ENCODE results near the gene CD3E.
"Not testable (repeated sequence)": the region's sequence is repeated elsewhere in the genome, so short reads cannot be mapped to it uniquely, and the experiment has no call there.

CD3E gene

GRCh38 chr11:118305726-118306125 is 1.2 kb downstream of the CD3E start:
- Histone ChIP-seq H3K9me3 (ENCODE audit: control insufficient read depth, insufficient read depth, low read length) (no peaks in the 10 kb centered on the region), H3K4me1 (ENCODE audit: insufficient read depth, low read length) (peaks cover 6% of the 10 kb centered on the region; the same call in 1 of the 2 replicates), H3K9ac (ENCODE audit: low read depth, low read length) (no peak overlapping the region), H3K36me3 (ENCODE audit: insufficient read depth, low read length) (no peaks in the 10 kb centered on the region)

- Histone ChIP-seq H3K9me3 (ENCODE audit: control insufficient read depth, insufficient read depth, low read length) (no peaks in the 10 kb centered on the region), H3K9ac (ENCODE audit: low read depth, low read length) (no peak overlapping the region), H3K36me3 (ENCODE audit: insufficient read depth, low read length) (no peaks in the 10 kb centered on the region), H3K4me1 (ENCODE audit: insufficient read depth, low read length) (peaks cover 6% of the 10 kb centered on the region; the same call in 1 of the 2 replicates)
Observed at GRCh38 chr11:118306556-118306955, 2.0 kb downstream of the CD3E start.

GRCh38 chr11:118308995-118309528 is 4.5 kb downstream of the CD3E start:
- not testable (repeated sequence) for H3K4me1 ChIP-seq (ENCODE audit: insufficient read depth, low read length); H3K9me3 ChIP-seq (ENCODE audit: control insufficient read depth, insufficient read depth, low read length); H3K36me3 ChIP-seq (ENCODE audit: insufficient read depth, low read length); H3K9ac ChIP-seq (ENCODE audit: low read depth, low read length)

- peaks cover 9% of the 10 kb centered on the region for H3K4me1 ChIP-seq (ENCODE audit: insufficient read depth, low read length)
Observed at GRCh38 chr11:118310271-118310670, 5.7 kb downstream of the CD3E start.

GRCh38 chr11:118310781-118311485 is 6.4 kb downstream of the CD3E start:
- no peaks in the 10 kb centered on the region for H3K9me3 ChIP-seq (ENCODE audit: control insufficient read depth, insufficient read depth, low read length)
- no peaks in the 10 kb centered on the region for H3K36me3 ChIP-seq (ENCODE audit: insufficient read depth, low read length)
- H3K4me1 ChIP-seq (ENCODE audit: insufficient read depth, low read length): peaks cover 13% of the 10 kb centered on the region
- no peak overlapping the region for H3K9ac ChIP-seq (ENCODE audit: low read depth, low read length)

More at GRCh38 chr11:118310271-118310670, 5.7 kb downstream of the CD3E start:
- Histone ChIP-seq H3K36me3 (ENCODE audit: insufficient read depth, low read length) (no peaks in the 10 kb centered on the region), H3K9me3 (ENCODE audit: control insufficient read depth, insufficient read depth, low read length) (no peaks in the 10 kb centered on the region), H3K9ac (ENCODE audit: low read depth, low read length) (no peak overlapping the region)

GRCh38 chr11:118311518-118311917 is 7.0 kb downstream of the CD3E start:
- H3K4me1 ChIP-seq (ENCODE audit: insufficient read depth, low read length): peaks cover 13% of the 10 kb centered on the region
- H3K9me3 ChIP-seq (ENCODE audit: control insufficient read depth, insufficient read depth, low read length): no peaks in the 10 kb centered on the region
- no peak overlapping the region for H3K9ac ChIP-seq (ENCODE audit: low read depth, low read length)
- no peaks in the 10 kb centered on the region for H3K36me3 ChIP-seq (ENCODE audit: insufficient read depth, low read length)

GRCh38 chr11:118312328-118312727 is 7.8 kb downstream of the CD3E start:
- Histone ChIP-seq H3K9ac (ENCODE audit: low read depth, low read length) (no peak overlapping the region), H3K36me3 (ENCODE audit: insufficient read depth, low read length) (no peaks in the 10 kb centered on the region), H3K9me3 (ENCODE audit: control insufficient read depth, insufficient read depth, low read length) (no peaks in the 10 kb centered on the region), H3K4me1 (ENCODE audit: insufficient read depth, low read length) (peaks cover 13% of the 10 kb centered on the region)

GRCh38 chr11:118313242-118313641 is 8.7 kb downstream of the CD3E start:
- Histone ChIP-seq H3K9me3 (ENCODE audit: control insufficient read depth, insufficient read depth, low read length) (no peaks in the 10 kb centered on the region), H3K36me3 (ENCODE audit: insufficient read depth, low read length) (no peaks in the 10 kb centered on the region), H3K4me1 (ENCODE audit: insufficient read depth, low read length) (peaks cover 13% of the 10 kb centered on the region), H3K9ac (ENCODE audit: low read depth, low read length) (no peak overlapping the region)

- H3K9me3 ChIP-seq (ENCODE audit: control insufficient read depth, insufficient read depth, low read length): no peaks in the 10 kb centered on the region
- H3K36me3 ChIP-seq (ENCODE audit: insufficient read depth, low read length): no peaks in the 10 kb centered on the region
- peak overlapping the region; percentile 61; the same call in 1 of the 2 replicates for H3K9ac ChIP-seq (ENCODE audit: low read depth, low read length)
- H3K4me1 ChIP-seq (ENCODE audit: insufficient read depth, low read length): peaks cover 13% of the 10 kb centered on the region
Observed at GRCh38 chr11:118314988-118315411, 10.5 kb downstream of the CD3E start.

GRCh38 chr11:118318124-118318523 is 13.6 kb downstream of the CD3E start:
- Histone ChIP-seq H3K36me3 (ENCODE audit: insufficient read depth, low read length) (no peaks in the 10 kb centered on the region), H3K9ac (ENCODE audit: low read depth, low read length) (no peak overlapping the region), H3K9me3 (ENCODE audit: control insufficient read depth, insufficient read depth, low read length) (no peaks in the 10 kb centered on the region), H3K4me1 (ENCODE audit: insufficient read depth, low read length) (peaks cover 13% of the 10 kb centered on the region)

- H3K9ac ChIP-seq (ENCODE audit: low read depth, low read length): no peak overlapping the region
- H3K4me1 ChIP-seq (ENCODE audit: insufficient read depth, low read length): peaks cover 13% of the 10 kb centered on the region
- no peaks in the 10 kb centered on the region for H3K9me3 ChIP-seq (ENCODE audit: control insufficient read depth, insufficient read depth, low read length)
- no peaks in the 10 kb centered on the region for H3K36me3 ChIP-seq (ENCODE audit: insufficient read depth, low read length)
Observed at GRCh38 chr11:118318581-118319336, 14.2 kb downstream of the CD3E start.

GRCh38 chr11:118319337-118319707 is 14.8 kb downstream of the CD3E start:
- H3K9ac ChIP-seq (ENCODE audit: low read depth, low read length): no peak overlapping the region
- H3K36me3 ChIP-seq (ENCODE audit: insufficient read depth, low read length): no peaks in the 10 kb centered on the region
- H3K9me3 ChIP-seq (ENCODE audit: control insufficient read depth, insufficient read depth, low read length): no peaks in the 10 kb centered on the region
- H3K4me1 ChIP-seq (ENCODE audit: insufficient read depth, low read length): peaks cover 7% of the 10 kb centered on the region

- Histone ChIP-seq H3K9me3 (ENCODE audit: control insufficient read depth, insufficient read depth, low read length) (no peaks in the 10 kb centered on the region), H3K36me3 (ENCODE audit: insufficient read depth, low read length) (no peaks in the 10 kb centered on the region), H3K4me1 (ENCODE audit: insufficient read depth, low read length) (peaks cover 1% of the 10 kb centered on the region; the same call in 1 of the 2 replicates), H3K9ac (ENCODE audit: low read depth, low read length) (no peak overlapping the region)
Observed at GRCh38 chr11:118320515-118320914, 16.0 kb downstream of the CD3E start.

GRCh38 chr11:118321386-118322082 is 17.0 kb downstream of the CD3E start:
- no peaks in the 10 kb centered on the region for H3K4me1 ChIP-seq (ENCODE audit: insufficient read depth, low read length)
- H3K9me3 ChIP-seq (ENCODE audit: control insufficient read depth, insufficient read depth, low read length): no peaks in the 10 kb centered on the region
- no peak overlapping the region for H3K9ac ChIP-seq (ENCODE audit: low read depth, low read length)
- no peaks in the 10 kb centered on the region for H3K36me3 ChIP-seq (ENCODE audit: insufficient read depth, low read length)
